Activated naive CD8-positive, alpha-beta T cell treated with anti-CD3 and anti-CD28 coated beads, Interleukin-2, amount 50 U/mL, for 24 hours (primary cell): ENCODE measurements around the gene ADGRG4.
"Not testable (repeated sequence)": the region's sequence is repeated elsewhere in the genome, so short reads cannot be mapped to it uniquely, and the experiment has no call there.

Experiments
- ATAC-seq: fragments of 150-1000 bp; cut with Tn5 transposase; one replicate; pipeline ENCODE4 v1.10.0; 2021
- DNase-seq: peaks from one replicate; pipeline ENCODE4 v3.0.0; 2021
- H3K27ac Mint-ChIP-seq: one replicate; pipeline ENCODE4 v1.8.0; 2021; ENCODE audit warnings: mild to moderate bottlenecking, mixed read lengths
- H3K27me3 Mint-ChIP-seq: one replicate; pipeline ENCODE4 v1.8.0; 2021; ENCODE audit warnings: mixed read lengths
- H3K36me3 Mint-ChIP-seq: one replicate; pipeline ENCODE4 v1.8.0; 2021; ENCODE audit warnings: low read depth, mixed read lengths
- H3K4me1 Mint-ChIP-seq: one replicate; pipeline ENCODE4 v1.8.0; 2021; ENCODE audit warnings: mixed read lengths
- H3K4me3 Mint-ChIP-seq: one replicate; pipeline ENCODE4 v1.8.0; 2021; ENCODE audit warnings: mild to moderate bottlenecking, moderate library complexity, mixed read lengths
- H3K9me3 Mint-ChIP-seq: one replicate; pipeline ENCODE4 v1.8.0; 2021; ENCODE audit warnings: mixed read lengths

Gene ADGRG4

GRCh38 chrX:136272325-136272724 lies 28.4 kb upstream of the ADGRG4 start:
- DNase-seq, result no peak
- no peaks in the 10 kb centered on the region for H3K36me3 Mint-ChIP-seq
- no peak overlapping the region for H3K4me3 Mint-ChIP-seq
- no peak overlapping the region for H3K27ac Mint-ChIP-seq
- no peaks in the 10 kb centered on the region for H3K9me3 Mint-ChIP-seq
- H3K4me1 Mint-ChIP-seq, result peaks cover 3% of the 10 kb centered on the region
- no peak for ATAC-seq
- H3K27me3 Mint-ChIP-seq, result no peaks in the 10 kb centered on the region

- ATAC-seq, result no peak
- Mint-ChIP-seq H3K27me3 (no peaks in the 10 kb centered on the region), H3K36me3 (no peaks in the 10 kb centered on the region), H3K4me3 (no peak overlapping the region), H3K27ac (no peak overlapping the region), H3K9me3 (no peaks in the 10 kb centered on the region), H3K4me1 (peaks cover 3% of the 10 kb centered on the region)
- no peak for DNase-seq
Observed at GRCh38 chrX:136273986-136274385, 26.8 kb upstream of the ADGRG4 start.

GRCh38 chrX:136275553-136275952 lies 25.2 kb upstream of the ADGRG4 start:
- no peak for ATAC-seq

GRCh38 chrX:136286375-136286774 lies 14.4 kb upstream of the ADGRG4 start:
- ATAC-seq, H3K4me3 Mint-ChIP-seq, H3K9me3 Mint-ChIP-seq, H3K4me1 Mint-ChIP-seq, H3K36me3 Mint-ChIP-seq, DNase-seq, H3K27ac Mint-ChIP-seq, H3K27me3 Mint-ChIP-seq: not testable (repeated sequence)

More at GRCh38 chrX:136275553-136275952, 25.2 kb upstream of the ADGRG4 start:
- H3K36me3 Mint-ChIP-seq, result no peaks in the 10 kb centered on the region
- DNase-seq, result no peak
- no peaks in the 10 kb centered on the region for H3K27me3 Mint-ChIP-seq
- no peaks in the 10 kb centered on the region for H3K9me3 Mint-ChIP-seq
- peaks cover 3% of the 10 kb centered on the region for H3K4me1 Mint-ChIP-seq
- no peak overlapping the region for H3K4me3 Mint-ChIP-seq
- H3K27ac Mint-ChIP-seq, result no peak overlapping the region

- Mint-ChIP-seq H3K4me3 (no peak overlapping the region), H3K4me1 (no peaks in the 10 kb centered on the region), H3K27ac (no peak overlapping the region), H3K36me3 (no peaks in the 10 kb centered on the region), H3K9me3 (no peaks in the 10 kb centered on the region), H3K27me3 (no peaks in the 10 kb centered on the region)
- DNase-seq (no peak), ATAC-seq (no peak)
Observed at GRCh38 chrX:136291824-136292223, 8.9 kb upstream of the ADGRG4 start.

- no peaks in the 10 kb centered on the region for H3K36me3 Mint-ChIP-seq
- no peak overlapping the region for H3K27ac Mint-ChIP-seq
- no peaks in the 10 kb centered on the region for H3K9me3 Mint-ChIP-seq
- no peak overlapping the region for H3K4me3 Mint-ChIP-seq
- no peak for DNase-seq
- no peaks in the 10 kb centered on the region for H3K4me1 Mint-ChIP-seq
- ATAC-seq, result no peak
- H3K27me3 Mint-ChIP-seq, result no peaks in the 10 kb centered on the region
Observed at GRCh38 chrX:136292656-136293055, 8.1 kb upstream of the ADGRG4 start.

- H3K4me1 Mint-ChIP-seq, result no peaks in the 10 kb centered on the region
- H3K9me3 Mint-ChIP-seq, result no peaks in the 10 kb centered on the region
- ATAC-seq, result no peak
Observed at GRCh38 chrX:136295380-136295779, 5.4 kb upstream of the ADGRG4 start.

GRCh38 chrX:136303041-136303440 lies 2.3 kb downstream of the ADGRG4 start:
- ATAC-seq, result no peak
- Mint-ChIP-seq H3K27me3 (peaks cover 2% of the 10 kb centered on the region), H3K4me1 (no peaks in the 10 kb centered on the region), H3K36me3 (no peaks in the 10 kb centered on the region), H3K27ac (no peak overlapping the region), H3K4me3 (no peak overlapping the region), H3K9me3 (no peaks in the 10 kb centered on the region)
- no peak for DNase-seq

More at GRCh38 chrX:136295380-136295779, 5.4 kb upstream of the ADGRG4 start:
- DNase-seq, result no peak
- Mint-ChIP-seq H3K27ac (no peak overlapping the region), H3K36me3 (no peaks in the 10 kb centered on the region), H3K27me3 (no peaks in the 10 kb centered on the region), H3K4me3 (no peak overlapping the region)

GRCh38 chrX:136304493-136304892 lies 3.7 kb downstream of the ADGRG4 start:
- H3K27ac Mint-ChIP-seq, result no peak overlapping the region
- no peaks in the 10 kb centered on the region for H3K9me3 Mint-ChIP-seq
- no peaks in the 10 kb centered on the region for H3K36me3 Mint-ChIP-seq
- peaks cover 2% of the 10 kb centered on the region for H3K27me3 Mint-ChIP-seq
- H3K4me1 Mint-ChIP-seq, result no peaks in the 10 kb centered on the region
- DNase-seq, result no peak
- no peak for ATAC-seq
- no peak overlapping the region for H3K4me3 Mint-ChIP-seq

- no peak overlapping the region for H3K4me3 Mint-ChIP-seq
- no peak overlapping the region for H3K27ac Mint-ChIP-seq
- H3K27me3 Mint-ChIP-seq, result no peaks in the 10 kb centered on the region
- H3K9me3 Mint-ChIP-seq, result no peaks in the 10 kb centered on the region
- no peaks in the 10 kb centered on the region for H3K4me1 Mint-ChIP-seq
- no peak for ATAC-seq
- DNase-seq, result no peak
- H3K36me3 Mint-ChIP-seq, result no peaks in the 10 kb centered on the region
Observed at GRCh38 chrX:136306182-136306581, 5.4 kb downstream of the ADGRG4 start.

- no peak for ATAC-seq
- H3K9me3 Mint-ChIP-seq, result no peaks in the 10 kb centered on the region
- H3K36me3 Mint-ChIP-seq, result no peaks in the 10 kb centered on the region
- DNase-seq, result no peak
- H3K27me3 Mint-ChIP-seq, result no peaks in the 10 kb centered on the region
- no peaks in the 10 kb centered on the region for H3K4me1 Mint-ChIP-seq
- no peak overlapping the region for H3K4me3 Mint-ChIP-seq
- no peak overlapping the region for H3K27ac Mint-ChIP-seq
Observed at GRCh38 chrX:136307471-136307870, 6.7 kb downstream of the ADGRG4 start.

- H3K9me3 Mint-ChIP-seq, result no peaks in the 10 kb centered on the region
- no peaks in the 10 kb centered on the region for H3K4me1 Mint-ChIP-seq
- no peak overlapping the region for H3K27ac Mint-ChIP-seq
- H3K4me3 Mint-ChIP-seq, result no peak overlapping the region
- ATAC-seq (no peak), DNase-seq (no peak)
- H3K27me3 Mint-ChIP-seq, result no peaks in the 10 kb centered on the region
- no peaks in the 10 kb centered on the region for H3K36me3 Mint-ChIP-seq
Observed at GRCh38 chrX:136310411-136310810, 9.6 kb downstream of the ADGRG4 start.

GRCh38 chrX:136318156-136318555 lies 17.4 kb downstream of the ADGRG4 start:
- no peak for DNase-seq
- Mint-ChIP-seq H3K4me1 (no peaks in the 10 kb centered on the region), H3K9me3 (no peaks in the 10 kb centered on the region), H3K4me3 (no peak overlapping the region), H3K27me3 (no peaks in the 10 kb centered on the region), H3K27ac (no peak overlapping the region), H3K36me3 (no peaks in the 10 kb centered on the region)
- ATAC-seq, result no peak

GRCh38 chrX:136318895-136319597 lies 18.3 kb downstream of the ADGRG4 start:
- no peak for DNase-seq
- ATAC-seq, result no peak
- no peaks in the 10 kb centered on the region for H3K4me1 Mint-ChIP-seq
- no peaks in the 10 kb centered on the region for H3K36me3 Mint-ChIP-seq
- H3K4me3 Mint-ChIP-seq, result no peak overlapping the region
- H3K27me3 Mint-ChIP-seq, result no peaks in the 10 kb centered on the region
- H3K27ac Mint-ChIP-seq, result no peak overlapping the region
- H3K9me3 Mint-ChIP-seq, result no peaks in the 10 kb centered on the region

GRCh38 chrX:136319600-136319999 lies 18.8 kb downstream of the ADGRG4 start:
- DNase-seq, result no peak
- no peaks in the 10 kb centered on the region for H3K4me1 Mint-ChIP-seq
- no peak overlapping the region for H3K27ac Mint-ChIP-seq
- H3K27me3 Mint-ChIP-seq, result no peaks in the 10 kb centered on the region
- no peaks in the 10 kb centered on the region for H3K36me3 Mint-ChIP-seq
- no peaks in the 10 kb centered on the region for H3K9me3 Mint-ChIP-seq
- no peak for ATAC-seq
- H3K4me3 Mint-ChIP-seq, result no peak overlapping the region

GRCh38 chrX:136321532-136321931 lies 20.8 kb downstream of the ADGRG4 start:
- no peaks in the 10 kb centered on the region for H3K9me3 Mint-ChIP-seq

More at GRCh38 chrX:136321532-136321931, 20.8 kb downstream of the ADGRG4 start:
- ATAC-seq, result no peak
- H3K27me3 Mint-ChIP-seq, result no peaks in the 10 kb centered on the region
- no peaks in the 10 kb centered on the region for H3K36me3 Mint-ChIP-seq
- H3K27ac Mint-ChIP-seq, result no peak overlapping the region
- H3K4me3 Mint-ChIP-seq, result no peak overlapping the region
- no peak for DNase-seq
- H3K4me1 Mint-ChIP-seq, result no peaks in the 10 kb centered on the region
